ENCODE measurements around the gene CDK16.

The CDK16 gene

GRCh38 chrX:47186096-47186740 is 32.3 kb upstream of the CDK16 start:
- no peak for DNase-seq (ENCODE audit: low read depth)

GRCh38 chrX:47187106-47187677 is 31.3 kb upstream of the CDK16 start:
- DNase-seq (ENCODE audit: low read depth), result no peak

GRCh38 chrX:47189906-47190305 is 28.6 kb upstream of the CDK16 start:
- DNase-seq (ENCODE audit: low read depth), result peak; percentile 13

GRCh38 chrX:47190445-47191269 is 27.8 kb upstream of the CDK16 start:
- peak; percentile 91 for DNase-seq (ENCODE audit: low read depth)

GRCh38 chrX:47191331-47191730 is 27.1 kb upstream of the CDK16 start:
- peak; percentile 11 for DNase-seq (ENCODE audit: low read depth)

- no peak for DNase-seq (ENCODE audit: low read depth)
Measured at GRCh38 chrX:47191806-47192401, 26.6 kb upstream of the CDK16 start.

- DNase-seq (ENCODE audit: low read depth), result peak; percentile 96
Measured at GRCh38 chrX:47193475-47194193, 24.8 kb upstream of the CDK16 start, which contains the start of gene UBA1. TSS of gene UBA1 (plus strand) at chrX:47193829. CDS start at chrX:47198803, 4,974 bp downstream.

GRCh38 chrX:47194194-47194787 is 24.2 kb upstream of the CDK16 start:
- peak; percentile 27 for DNase-seq (ENCODE audit: low read depth)

GRCh38 chrX:47196098-47196497 is 22.4 kb upstream of the CDK16 start:
- no peak for DNase-seq (ENCODE audit: low read depth)

GRCh38 chrX:47197526-47197925 is 21.0 kb upstream of the CDK16 start:
- DNase-seq (ENCODE audit: low read depth), result no peak

GRCh38 chrX:47198026-47198686 is 20.3 kb upstream of the CDK16 start:
- peak; percentile 52 for DNase-seq (ENCODE audit: low read depth)

GRCh38 chrX:47198687-47199080 is 19.8 kb upstream of the CDK16 start:
- no peak for DNase-seq (ENCODE audit: low read depth)

- no peak for DNase-seq (ENCODE audit: low read depth)
Measured at GRCh38 chrX:47199286-47199685, 19.2 kb upstream of the CDK16 start.

GRCh38 chrX:47200385-47201150 is 17.9 kb upstream of the CDK16 start:
- peak; percentile 65 for DNase-seq (ENCODE audit: low read depth)

- DNase-seq (ENCODE audit: low read depth), result no peak
Measured at GRCh38 chrX:47201345-47201944, 17.0 kb upstream of the CDK16 start.

GRCh38 chrX:47202316-47202715 is 16.2 kb upstream of the CDK16 start:
- no peak for DNase-seq (ENCODE audit: low read depth)

GRCh38 chrX:47202877-47203276 is 15.6 kb upstream of the CDK16 start:
- no peak for DNase-seq (ENCODE audit: low read depth)

- DNase-seq (ENCODE audit: low read depth), result no peak
Measured at GRCh38 chrX:47204970-47205369, 13.5 kb upstream of the CDK16 start.

- DNase-seq (ENCODE audit: low read depth), result no peak
Measured at GRCh38 chrX:47206316-47206715, 12.2 kb upstream of the CDK16 start.

- no peak for DNase-seq (ENCODE audit: low read depth)
Measured at GRCh38 chrX:47208108-47208507, 10.4 kb upstream of the CDK16 start.

Measured in iris pigment epithelial cell (primary cell).